ENCODE data around the gene SLC35B1.

The SLC35B1 gene

GRCh38 chr17:49670002-49670401 lies 37.8 kb downstream of the SLC35B1 start:
- DNase-seq (ENCODE audit: low spot score) = no peak

DNA sequence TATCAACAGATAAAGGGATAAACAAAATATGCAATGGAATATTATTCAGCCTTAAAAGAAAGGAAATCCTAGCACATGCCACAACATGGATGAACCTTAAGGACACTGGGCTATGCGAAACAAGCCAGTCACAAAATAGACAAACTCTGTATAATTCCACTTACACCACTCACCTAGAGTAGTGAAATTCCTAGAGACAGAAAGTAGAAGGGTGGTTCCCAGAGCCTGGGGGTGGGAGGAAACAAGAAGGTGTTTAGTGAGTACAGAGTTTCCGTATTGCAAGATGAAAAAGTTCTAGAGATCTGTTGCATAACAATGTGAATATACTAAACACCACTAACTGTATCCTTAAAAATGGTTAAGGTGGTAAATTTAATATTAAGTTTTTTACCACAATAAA lies 39.9 kb downstream of the SLC35B1 start:
- no peak for DNase-seq (ENCODE audit: low spot score)

DNA sequence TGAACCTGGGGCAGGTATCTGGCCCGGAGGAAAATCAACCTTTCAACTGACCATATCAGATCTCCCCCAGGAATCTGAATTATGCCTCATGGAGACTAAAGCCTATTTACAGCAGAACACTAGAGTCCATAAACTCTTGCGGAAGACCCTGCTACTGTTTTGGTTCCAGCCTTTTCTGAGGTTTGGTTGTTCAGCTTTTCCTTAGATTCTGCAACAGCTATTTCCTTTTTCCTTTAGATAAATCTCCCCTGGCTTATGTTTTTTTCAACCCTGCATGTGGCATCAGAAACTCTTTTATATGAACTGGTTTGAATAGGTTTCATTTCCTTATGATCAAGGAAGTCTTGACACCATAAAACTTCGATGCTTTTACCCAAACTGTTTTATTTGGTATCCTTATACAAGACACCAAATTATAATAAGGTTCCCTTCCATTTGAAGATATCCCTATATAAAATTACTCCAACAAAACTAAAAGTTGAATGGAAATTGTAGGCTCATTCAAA lies 43.0 kb downstream of the SLC35B1 start:
- DNase-seq (ENCODE audit: low spot score) = no peak

DNA sequence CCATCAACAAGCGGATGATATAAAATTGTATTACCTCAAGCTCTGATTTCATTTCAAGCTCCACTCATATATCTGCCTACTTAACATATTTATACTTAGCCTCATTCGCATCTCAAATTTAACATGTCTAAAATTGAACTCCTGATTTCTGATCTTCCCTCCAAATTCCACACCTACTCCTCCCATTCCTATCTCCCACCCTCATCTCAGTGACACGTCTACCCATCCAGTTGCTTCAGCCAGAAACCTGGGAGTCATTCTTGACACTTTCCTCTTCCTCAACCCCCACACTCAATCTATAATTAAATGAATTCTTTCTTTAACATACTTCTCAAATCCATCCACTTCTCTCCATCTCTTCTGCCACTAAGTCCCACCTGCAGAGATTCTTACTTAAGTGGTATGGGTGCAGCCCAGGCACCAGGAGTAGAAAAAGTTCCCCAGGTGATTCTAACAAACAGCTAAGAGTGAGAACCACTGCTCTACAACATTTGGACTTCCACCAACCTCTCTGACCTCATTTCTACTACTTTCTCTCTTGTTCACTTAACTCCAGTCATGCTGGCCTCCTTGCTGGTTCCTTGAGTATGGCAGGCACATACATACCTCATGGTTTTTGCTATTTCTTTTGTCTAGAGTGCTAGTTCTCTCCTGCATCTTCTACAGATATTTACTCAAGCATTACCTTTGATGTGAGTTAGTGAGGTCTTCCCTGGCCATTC lies 47.9 kb downstream of the SLC35B1 start:
- no peak for DNase-seq (ENCODE audit: low spot score)

DNA sequence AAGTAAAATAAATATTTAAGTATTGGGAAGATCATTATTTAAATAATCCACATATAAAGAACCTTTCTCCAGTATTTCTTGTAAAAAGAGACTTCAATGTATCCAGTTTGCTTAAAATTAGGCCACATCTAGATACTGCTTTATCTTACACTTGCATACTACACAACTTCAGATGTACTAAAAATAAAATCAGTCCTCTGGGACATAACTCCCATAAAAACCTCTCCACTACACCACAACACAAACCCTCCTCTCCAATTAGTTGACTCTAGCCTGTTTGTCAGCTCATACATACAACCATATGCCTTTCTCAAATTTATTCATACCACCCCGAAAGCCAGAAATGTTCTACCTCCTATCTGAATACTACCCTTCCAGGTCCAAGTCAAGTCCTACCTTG lies 51.5 kb downstream of the SLC35B1 start:
- no peak for DNase-seq (ENCODE audit: low spot score)

All from hepatic stellate cell (primary cell).